GM21528 (cell line): ENCODE measurements around the gene B3GNT8.
"Not testable (repeated sequence)": the region's sequence is repeated elsewhere in the genome, so short reads cannot be mapped to it uniquely, and the experiment has no call there.

Source experiments
- ATAC-seq: cut with Tn5 transposase; IDR thresholded peaks from one replicate; pipeline ENCODE4 v1.9.1; 2021; ENCODE audit warnings: mild to moderate bottlenecking, moderate library complexity; ENCODE audit not compliant: unreplicated experiment, low FRiP score

Gene B3GNT8

GRCh38 chr19:41420101-41420880 is 6.9 kb downstream of the B3GNT8 start:
- ATAC-seq = no peak

GRCh38 chr19:41416194-41416674 is 10.9 kb downstream of the B3GNT8 start:
- ATAC-seq = no peak

- no peak for ATAC-seq
Observed at GRCh38 chr19:41415154-41415571, 12.0 kb downstream of the B3GNT8 start.

GRCh38 chr19:41414461-41414860 is 12.7 kb downstream of the B3GNT8 start:
- ATAC-seq = no peak

- ATAC-seq = no peak
Observed at GRCh38 chr19:41413947-41414346, 13.2 kb downstream of the B3GNT8 start.

GRCh38 chr19:41412953-41413352 is 14.2 kb downstream of the B3GNT8 start:
- no peak for ATAC-seq

GRCh38 chr19:41411968-41412265 is 15.3 kb downstream of the B3GNT8 start:
- no peak for ATAC-seq

GRCh38 chr19:41411100-41411967 is 15.8 kb downstream of the B3GNT8 start:
- no peak for ATAC-seq

- ATAC-seq = no peak
Observed at GRCh38 chr19:41410336-41411054, 16.7 kb downstream of the B3GNT8 start.

GRCh38 chr19:41409288-41409687 is 17.9 kb downstream of the B3GNT8 start:
- ATAC-seq = no peak

GRCh38 chr19:41408846-41409245 is 18.3 kb downstream of the B3GNT8 start:
- not testable (repeated sequence) for ATAC-seq

GRCh38 chr19:41408256-41408655 is 18.9 kb downstream of the B3GNT8 start:
- ATAC-seq = no peak

- ATAC-seq = no peak
Observed at GRCh38 chr19:41407271-41407670, 19.9 kb downstream of the B3GNT8 start.

- no peak for ATAC-seq
Observed at GRCh38 chr19:41405776-41406175, 21.4 kb downstream of the B3GNT8 start.

GRCh38 chr19:41403181-41403970 is 23.8 kb downstream of the B3GNT8 start:
- ATAC-seq = no peak

GRCh38 chr19:41402010-41402409 is 25.2 kb downstream of the B3GNT8 start:
- ATAC-seq = no peak

GRCh38 chr19:41401483-41401882 is 25.7 kb downstream of the B3GNT8 start:
- no peak for ATAC-seq

- ATAC-seq = no peak
Observed at GRCh38 chr19:41399525-41399924, 27.6 kb downstream of the B3GNT8 start.

- ATAC-seq = no peak
Observed at GRCh38 chr19:41399091-41399490, 28.1 kb downstream of the B3GNT8 start.

- ATAC-seq = no peak
Observed at GRCh38 chr19:41398598-41398997, 28.6 kb downstream of the B3GNT8 start.
